ENCODE results near the gene DHX29. TPM values are rescaled to one million over a fixed set of nuclear protein-coding genes. Genes with fewer than 3 reads are reported as not detected.

DHX29 gene
- total RNA-seq, 1 experiment from 2014 or later, result 30.1 TPM

GRCh38 chr5:55300890-55301289, 6.6 kb downstream of the DHX29 start:
- no peak for TF ChIP-seq TCF7L2 (IDR thresholded peaks at IDR 0.05; ENCODE audit: low read depth, low read length)
- TF ChIP-seq SIN3A (IDR thresholded peaks at IDR 0.05; ENCODE audit: borderline replicate concordance, insufficient read depth, low read depth, low read length), result no peak
- no peak for TF ChIP-seq REST (IDR thresholded peaks at IDR 0.05; ENCODE audit: insufficient read depth in 1 of 2, low read depth in 2 of 2, low read length in 1 of 2)
- TF ChIP-seq CTCF (IDR thresholded peaks at IDR 0.05), result no peak
- no peak for TF ChIP-seq POLR2AphosphoS5 (IDR thresholded peaks at IDR 0.05; ENCODE audit: low read depth, low read length)
- Histone ChIP-seq H3K27ac (ENCODE audit: low read length) (no peak overlapping the region), H3K36me3 (ENCODE audit: control insufficient read depth, insufficient read depth, low read length) (peaks cover 11% of the 10 kb centered on the region), H3K4me3 (ENCODE audit: low read depth in 2 of 2, low read length in 2 of 2) (no peak overlapping the region), H3K4me1 (ENCODE audit: control insufficient read depth, insufficient read depth, low read length) (peaks cover 12% of the 10 kb centered on the region), H3K27me3 (ENCODE audit: control insufficient read depth, insufficient read depth, low read length) (no peaks in the 10 kb centered on the region), H3K9me3 (ENCODE audit: control insufficient read depth, insufficient read depth, low read depth, low read length) (peaks cover 12% of the 10 kb centered on the region; the same call in 1 of the 2 replicates)
- CTCF ChIA-PET, result no interaction called here
- BruUV-seq (replicated peaks), result no TSS peak
- intact Hi-C loops (cut with micrococcal nuclease; ENCODE audit: unreplicated experiment), result no loop called here
- in situ Hi-C loops (cut with HindIII; ENCODE audit: low pct_unique_long_range_greater_than_20kb, low sequenced_read_pairs), result no loop called here
- no peak for DNase-seq (ENCODE audit: low read depth, low spot score)
- POLR2A ChIA-PET, result no interaction called here
- ATAC-seq, result no peak

GRCh38 chr5:55294935-55295334, 12.6 kb downstream of the DHX29 start:
- DNase-seq (ENCODE audit: low read depth, low spot score) (no peak), ATAC-seq (no peak)
- TF ChIP-seq POLR2AphosphoS5 (IDR thresholded peaks at IDR 0.05; ENCODE audit: low read depth, low read length), result no peak
- no peak for TF ChIP-seq REST (IDR thresholded peaks at IDR 0.05; ENCODE audit: insufficient read depth in 1 of 2, low read depth in 2 of 2, low read length in 1 of 2)
- no peak for TF ChIP-seq CTCF (IDR thresholded peaks at IDR 0.05)
- no peak for TF ChIP-seq SIN3A (IDR thresholded peaks at IDR 0.05; ENCODE audit: borderline replicate concordance, insufficient read depth, low read depth, low read length)
- no peak for TF ChIP-seq TCF7L2 (IDR thresholded peaks at IDR 0.05; ENCODE audit: low read depth, low read length)
- intact Hi-C loops (cut with micrococcal nuclease; ENCODE audit: unreplicated experiment), result no loop called here
- no TSS peak for BruUV-seq (replicated peaks)
- in situ Hi-C loops (cut with HindIII; ENCODE audit: low pct_unique_long_range_greater_than_20kb, low sequenced_read_pairs), result no loop called here
- no peak overlapping the region for H3K4me3 ChIP-seq (ENCODE audit: low read depth in 2 of 2, low read length in 2 of 2)
- POLR2A ChIA-PET, result no interaction called here
- peaks cover 12% of the 10 kb centered on the region; the same call in 1 of the 2 replicates for H3K9me3 ChIP-seq (ENCODE audit: control insufficient read depth, insufficient read depth, low read depth, low read length)
- H3K4me1 ChIP-seq (ENCODE audit: control insufficient read depth, insufficient read depth, low read length), result no peaks in the 10 kb centered on the region
- H3K27me3 ChIP-seq (ENCODE audit: control insufficient read depth, insufficient read depth, low read length), result no peaks in the 10 kb centered on the region
- peaks cover 41% of the 10 kb centered on the region for H3K36me3 ChIP-seq (ENCODE audit: control insufficient read depth, insufficient read depth, low read length)
- H3K27ac ChIP-seq (ENCODE audit: low read length), result no peak overlapping the region
- CTCF ChIA-PET, result no interaction called here

Measured in Panc1 (cell line).